Erythroblast (primary cell): Measurements from ENCODE around the gene TAOK3.

Experiments used
- GATA1 ChIP-seq: IDR thresholded peaks from 2 replicates; pipeline ENCODE4 v1.6.1; 2011; ENCODE audit warnings: low read depth, mild to moderate bottlenecking, control low read depth, low read length, moderate library complexity
- POLR2A ChIP-seq: IDR thresholded peaks from 2 replicates; pipeline ENCODE4 v1.6.1; 2011; ENCODE audit warnings: mild to moderate bottlenecking, low read length

DNA sequence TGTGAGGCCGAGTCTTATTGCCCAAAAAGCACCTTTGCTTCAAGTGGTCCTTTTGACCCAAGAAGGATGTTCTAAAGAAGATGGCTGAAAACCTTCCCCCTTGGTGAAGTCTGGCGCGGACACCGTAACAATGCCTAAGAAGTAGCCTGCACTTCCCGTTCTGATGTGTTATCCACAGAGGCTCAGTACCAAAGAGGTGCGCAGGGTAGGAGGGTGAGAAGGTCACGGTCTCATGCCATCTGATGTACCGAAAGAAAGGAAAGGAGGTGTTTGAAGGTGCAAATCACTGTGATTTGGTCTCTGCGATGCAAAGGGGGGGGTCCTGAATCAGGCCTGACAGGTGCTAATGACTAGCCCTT lies 226.9 kb downstream of the TAOK3 start:
- TF ChIP-seq POLR2A, result no peak
- no peak for TF ChIP-seq GATA1
